ENCODE data around the gene TLE6. TPM values are rescaled to one million over a fixed set of nuclear protein-coding genes. Genes with fewer than 3 reads are reported as not detected.

TLE6 gene
- total RNA-seq, 4 donors from 2014 or later, result 0.62 to 1.2 TPM; not detected in 2

GRCh38 chr19:2950286-2951124 lies 26.9 kb upstream of the TLE6 start:
- Histone ChIP-seq H3K27me3 (no peaks in the 10 kb centered on the region), H3K36me3 (no peaks in the 10 kb centered on the region), H3K9me3 (no peaks in the 10 kb centered on the region), H3K4me1 (peaks cover 14 to 18% of the 10 kb centered on the region in 2 donors), H3K27ac (peak overlapping the region; percentile 88 to 97 (median 92)), H3K4me3 (peak overlapping the region; percentile 63 to 88 (median 81))
- peak; percentile 99 to 100 for ATAC-seq
- in situ Hi-C loops (cut with MboI; ENCODE audit: low sequenced_read_pairs in 4 of 4), result loop anchor here (10.0 to 25.0 kb wide), 5 partner anchors 112 to 214 kb away; partner anchors contain the start of genes GNA11 (in 1 of the 4) and TLE5 (in 1 of the 4)
- TF ChIP-seq CTCF (IDR thresholded peaks at IDR 0.05 in 4 of 5, conservative IDR thresholded peaks at IDR 0.05 in 1 of 5), result no peak
- peak; percentile 85 to 90 for TF ChIP-seq POLR2A (IDR thresholded peaks at IDR 0.05)
- DNase-seq, result peak; percentile 100
- intact Hi-C loops (cut with DNase I; ENCODE audit: low total_unique reads), result loop anchor here (1.0 to 10.0 kb wide), 6 partner anchors 27 to 554 kb away; partner anchors contain the start of genes DOHH, FZR1, TLE6 and ZNF555

- in situ Hi-C loops (cut with MboI; ENCODE audit: low sequenced_read_pairs in 4 of 4) (loop anchor here (10.0 to 25.0 kb wide), 5 partner anchors 109 to 212 kb away; partner anchors contain the start of genes GNA11 (in 1 of the 4) and TLE5 (in 1 of the 4)), intact Hi-C loops (cut with DNase I; ENCODE audit: low total_unique reads) (loop anchor here (10.0 kb wide), 1 partner anchor 552 kb away; the partner anchor contains the start of genes DOHH and FZR1)
- no peak for ATAC-seq
- Histone ChIP-seq H3K9me3 (no peaks in the 10 kb centered on the region), H3K4me1 (peaks cover 11 to 15% of the 10 kb centered on the region in 2 donors), H3K27me3 (no peaks in the 10 kb centered on the region), H3K27ac (no peak overlapping the region), H3K4me3 (no peak overlapping the region), H3K36me3 (no peaks in the 10 kb centered on the region)
- TF ChIP-seq CTCF (IDR thresholded peaks at IDR 0.05 in 4 of 5, conservative IDR thresholded peaks at IDR 0.05 in 1 of 5) (no peak), POLR2A (IDR thresholded peaks at IDR 0.05) (no peak)
- DNase-seq, result no peak
Observed at GRCh38 chr19:2952953-2953481, 24.3 kb upstream of the TLE6 start.

GRCh38 chr19:2957160-2957559 lies 20.2 kb upstream of the TLE6 start:
- H3K4me3 ChIP-seq, result no peak overlapping the region
- no peaks in the 10 kb centered on the region for H3K36me3 ChIP-seq
- ATAC-seq (no peak), DNase-seq (no peak)
- intact Hi-C loops (cut with DNase I; ENCODE audit: low total_unique reads) (loop anchor here (10.0 kb wide), 1 partner anchor 548 kb away; the partner anchor contains the start of genes DOHH and FZR1), in situ Hi-C loops (cut with MboI; ENCODE audit: low sequenced_read_pairs in 4 of 4) (loop anchor here (10.0 to 25.0 kb wide), 5 partner anchors 105 to 208 kb away; partner anchors contain the start of genes GNA11 (in 1 of the 4) and TLE5 (in 1 of the 4))
- TF ChIP-seq CTCF (IDR thresholded peaks at IDR 0.05 in 4 of 5, conservative IDR thresholded peaks at IDR 0.05 in 1 of 5) (no peak), POLR2A (IDR thresholded peaks at IDR 0.05) (no peak)
- no peaks in the 10 kb centered on the region for H3K9me3 ChIP-seq
- no peaks in the 10 kb centered on the region for H3K27me3 ChIP-seq
- no peaks in the 10 kb centered on the region for H3K4me1 ChIP-seq
- no peak overlapping the region for H3K27ac ChIP-seq

GRCh38 chr19:2960120-2960519 lies 17.2 kb upstream of the TLE6 start:
- ATAC-seq (no peak), DNase-seq (no peak)
- intact Hi-C loops (cut with DNase I; ENCODE audit: low total_unique reads), result no loop called here
- H3K4me1 ChIP-seq, result no peaks in the 10 kb centered on the region
- in situ Hi-C loops (cut with MboI; ENCODE audit: low sequenced_read_pairs in 4 of 4), result loop anchor here in 2 of 4 donors (5.0 to 25.0 kb wide), 5 partner anchors 102 to 202 kb away; partner anchors contain the start of genes GNA11 (in 1 of the 2) and TLE5 (in 1 of the 2)
- H3K9me3 ChIP-seq, result no peaks in the 10 kb centered on the region
- no peaks in the 10 kb centered on the region for H3K36me3 ChIP-seq
- no peak overlapping the region for H3K27ac ChIP-seq
- no peak overlapping the region for H3K4me3 ChIP-seq
- TF ChIP-seq CTCF (IDR thresholded peaks at IDR 0.05 in 4 of 5, conservative IDR thresholded peaks at IDR 0.05 in 1 of 5) (no peak), POLR2A (IDR thresholded peaks at IDR 0.05) (no peak)
- H3K27me3 ChIP-seq, result no peaks in the 10 kb centered on the region
